H54 (cell line): ENCODE data around the gene SVIL.
"Not testable (repeated sequence)": the region's sequence is repeated elsewhere in the genome, so short reads cannot be mapped to it uniquely, and the experiment has no call there.

Source experiments
- DNase-seq: peaks from one replicate; pipeline ENCODE4 v3.0.0; 2011; ENCODE audit warnings: low spot score, mixed read lengths; ENCODE audit not compliant: insufficient read length
- FAIRE-seq: peaks from 3 replicates; lab custom pipeline; 2011; peaks lifted over from hg19 to GRCh38; lab: Jason Lieb, UNC
- POLR2A ChIP-seq: IDR thresholded peaks from 2 replicates; pipeline ENCODE4 v1.6.1; 2011; ENCODE audit warnings: low read depth, mild to moderate bottlenecking, low read length

SVIL gene

GRCh38 chr10:29622382-29622922, 12.3 kb downstream of the SVIL start:
- no peak for DNase-seq
- no peak for FAIRE-seq
- no peak for TF ChIP-seq POLR2A

GRCh38 chr10:29621161-29621560, 13.6 kb downstream of the SVIL start:
- DNase-seq: no peak
- TF ChIP-seq POLR2A: no peak

GRCh38 chr10:29620112-29620690, 14.6 kb downstream of the SVIL start:
- no peak for DNase-seq

More at GRCh38 chr10:29621161-29621560, 13.6 kb downstream of the SVIL start:
- no peak for FAIRE-seq

GRCh38 chr10:29619241-29619669, 15.5 kb downstream of the SVIL start:
- DNase-seq (no peak), FAIRE-seq (no peak)
- TF ChIP-seq POLR2A: no peak

More at GRCh38 chr10:29620112-29620690, 14.6 kb downstream of the SVIL start:
- no peak for TF ChIP-seq POLR2A
- FAIRE-seq: no peak

- no peak for TF ChIP-seq POLR2A
- FAIRE-seq (no peak), DNase-seq (no peak)
Observed at GRCh38 chr10:29618341-29619171, 16.2 kb downstream of the SVIL start.

- TF ChIP-seq POLR2A: no peak
- DNase-seq: no peak
- no peak for FAIRE-seq
Observed at GRCh38 chr10:29617880-29618340, 16.9 kb downstream of the SVIL start.

GRCh38 chr10:29616542-29616941, 18.2 kb downstream of the SVIL start:
- TF ChIP-seq POLR2A: no peak
- FAIRE-seq (no peak), DNase-seq (no peak)

GRCh38 chr10:29615195-29615594, 19.6 kb downstream of the SVIL start:
- no peak for FAIRE-seq
- no peak for DNase-seq
- TF ChIP-seq POLR2A: no peak

- FAIRE-seq, DNase-seq: not testable (repeated sequence)
Observed at GRCh38 chr10:29614289-29614688, 20.5 kb downstream of the SVIL start.

GRCh38 chr10:29613791-29614190, 21.0 kb downstream of the SVIL start:
- TF ChIP-seq POLR2A: no peak
- FAIRE-seq (no peak), DNase-seq (no peak)

- TF ChIP-seq POLR2A: no peak
- FAIRE-seq (no peak), DNase-seq (no peak)
Observed at GRCh38 chr10:29613196-29613595, 21.6 kb downstream of the SVIL start.

- FAIRE-seq (no peak), DNase-seq (no peak)
- TF ChIP-seq POLR2A: no peak
Observed at GRCh38 chr10:29612657-29613056, 22.1 kb downstream of the SVIL start.

GRCh38 chr10:29611781-29612381, 22.9 kb downstream of the SVIL start:
- no peak for DNase-seq
- FAIRE-seq: no peak
- TF ChIP-seq POLR2A: no peak
